VCaP (cell line): ENCODE results near the gene USP6NL.

ENCODE experiments used
- H3K27ac ChIP-seq: fragments of 450-650 bp; 2 replicates; pipeline ENCODE4 v1.5.1; 2017
- CTCF ChIP-seq: fragments of 450-650 bp; conservative IDR thresholded peaks from 2 replicates; pipeline ENCODE4 v1.5.1; 2017; ENCODE audit warnings: mild to moderate bottlenecking, moderate library complexity

USP6NL gene

GRCh38 chr10:11548065-11548767, 63.2 kb downstream of the USP6NL start:
- H3K27ac ChIP-seq = no peak overlapping the region
- no peak for TF ChIP-seq CTCF

DNA sequence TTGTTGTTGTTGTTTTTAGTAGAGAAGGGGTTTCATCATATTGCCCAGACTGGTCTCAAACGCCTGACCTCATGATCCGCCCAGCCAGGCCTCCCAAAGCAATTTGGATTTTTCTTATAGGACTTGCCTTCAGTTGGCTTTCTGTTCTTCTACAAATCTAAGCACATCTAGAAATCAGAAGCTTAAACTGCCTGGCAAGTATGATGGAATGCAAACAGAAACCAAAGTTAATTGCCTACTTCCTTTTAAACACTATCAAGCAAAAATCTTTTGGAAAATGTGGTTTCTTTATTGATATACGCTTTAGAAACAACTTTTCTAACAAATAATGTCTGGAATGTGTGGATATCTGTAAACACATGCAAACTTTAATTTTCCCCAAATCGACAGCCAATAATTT, 64.9 kb downstream of the USP6NL start:
- no peak for TF ChIP-seq CTCF
- H3K27ac ChIP-seq = no peak overlapping the region

DNA sequence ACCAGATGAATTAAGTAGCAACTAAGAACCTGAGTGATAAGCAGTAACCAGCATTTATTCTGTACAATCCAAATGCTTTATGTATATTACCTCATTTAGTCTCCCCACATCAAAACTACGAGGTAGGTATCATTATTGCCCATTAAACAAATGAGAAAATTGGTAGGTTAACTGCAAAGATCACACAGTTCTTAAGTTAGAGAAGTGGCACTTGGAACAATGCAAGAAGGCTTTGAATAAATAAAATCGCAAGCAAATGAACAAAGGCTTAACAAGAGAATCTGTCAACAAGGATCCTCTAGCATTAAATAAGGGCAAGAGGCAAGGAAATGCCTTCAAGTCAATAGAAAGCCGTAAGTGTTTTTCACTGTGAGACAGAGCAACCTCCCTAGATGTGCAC, 70.2 kb downstream of the USP6NL start:
- H3K27ac ChIP-seq = no peak overlapping the region
- no peak for TF ChIP-seq CTCF

DNA sequence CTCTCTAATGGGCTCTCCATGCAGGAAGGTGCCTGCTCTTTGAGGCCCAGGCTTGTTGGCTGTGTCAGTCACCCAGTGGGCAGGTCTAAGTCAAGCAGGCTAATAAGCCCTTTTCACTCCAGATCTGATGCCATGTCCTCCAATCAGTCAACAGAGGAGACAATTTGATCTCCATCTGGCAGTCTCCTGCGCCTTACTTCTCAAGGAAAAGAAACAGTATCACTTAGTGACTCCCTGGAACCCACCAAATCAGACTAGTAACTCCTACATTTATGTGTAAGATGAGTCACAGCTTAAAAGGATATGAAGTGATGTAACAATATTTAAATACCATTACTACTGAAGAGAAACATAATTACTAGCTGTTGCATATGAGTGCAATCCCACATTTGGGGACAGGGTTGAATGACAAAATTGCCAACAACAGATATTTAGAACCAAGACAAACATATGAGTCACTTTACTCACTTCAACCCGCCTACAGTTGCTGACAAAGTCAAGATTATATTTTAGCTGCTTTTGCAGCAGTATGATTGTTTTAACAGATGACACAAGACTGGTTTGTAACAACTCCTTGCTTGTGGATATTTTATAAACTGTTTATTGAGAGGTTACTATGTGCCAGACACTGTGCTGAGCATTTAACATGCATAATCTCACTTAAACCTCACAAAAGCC, 72.1 kb downstream of the USP6NL start:
- H3K27ac ChIP-seq = no peak overlapping the region
- TF ChIP-seq CTCF = no peak

DNA sequence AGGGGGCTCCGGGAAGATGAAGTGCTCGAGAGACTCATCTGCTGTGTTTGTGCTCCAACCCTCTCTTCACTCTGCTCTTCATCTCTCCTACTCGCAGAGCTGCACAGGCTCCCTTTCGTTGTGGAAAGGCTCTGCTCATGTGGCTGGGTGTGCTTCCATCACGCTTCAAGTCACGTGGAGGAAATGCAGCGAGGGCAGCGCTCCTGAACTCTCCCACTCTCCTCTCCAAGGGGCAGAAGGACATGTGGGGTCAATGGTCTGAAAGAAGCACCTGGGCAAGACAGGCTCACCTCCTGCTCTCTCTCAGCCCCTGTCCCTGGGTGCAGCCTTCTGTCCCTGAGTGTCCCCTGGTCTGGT, 72.6 kb downstream of the USP6NL start:
- no peak overlapping the region for H3K27ac ChIP-seq
- no peak for TF ChIP-seq CTCF

DNA sequence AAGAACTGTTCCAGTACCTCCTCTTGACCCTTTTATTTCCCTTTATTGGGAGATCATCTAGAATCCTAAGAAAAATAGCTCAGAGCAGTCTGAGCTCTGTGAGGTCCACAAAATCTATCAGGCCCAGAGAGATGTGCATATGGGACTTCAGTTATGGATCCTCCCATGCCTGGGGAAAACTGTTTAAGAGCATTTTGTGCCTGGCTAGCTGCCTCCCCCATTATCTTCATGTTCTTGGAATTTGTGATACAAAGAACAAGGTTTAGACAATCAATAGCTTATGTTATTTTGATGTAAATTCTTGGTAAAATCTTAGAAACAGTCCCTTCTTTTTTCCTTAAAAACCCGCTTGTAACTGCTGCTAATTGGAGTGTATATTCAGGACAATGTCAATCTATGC, 75.2 kb downstream of the USP6NL start:
- TF ChIP-seq CTCF = no peak
- H3K27ac ChIP-seq = no peak overlapping the region

DNA sequence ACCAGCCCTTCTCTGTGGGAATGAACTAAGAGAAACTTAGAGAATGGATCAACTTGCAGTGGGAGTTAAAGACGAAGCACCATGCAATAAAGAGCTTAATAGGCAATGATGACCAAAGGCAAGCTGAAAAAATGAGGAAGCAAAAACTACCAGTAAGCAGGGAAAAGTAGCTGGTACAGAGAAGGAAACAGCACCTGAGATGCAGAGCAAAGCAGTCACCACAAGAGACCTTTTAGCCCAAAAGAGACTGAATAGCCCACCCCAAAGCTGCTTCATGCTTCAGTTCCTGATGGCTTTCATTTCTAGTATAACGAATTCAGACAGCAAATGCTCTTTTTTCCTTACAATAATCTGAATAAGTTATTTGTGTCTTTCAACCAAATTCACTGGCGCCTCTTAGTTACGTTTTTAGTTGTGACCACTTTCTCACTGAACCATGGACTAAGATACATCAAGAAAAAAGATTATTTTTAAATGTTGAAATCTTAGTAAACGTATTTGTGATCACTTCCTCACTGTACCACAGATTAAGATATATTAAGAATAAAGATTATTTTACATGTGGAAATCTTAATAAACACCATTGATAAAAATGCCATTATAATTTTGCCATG, 76.0 kb downstream of the USP6NL start:
- no peak overlapping the region for H3K27ac ChIP-seq
- TF ChIP-seq CTCF = no peak
